ENCODE results near the gene ACSF2. TPM values are rescaled to one million over a fixed set of nuclear protein-coding genes. Genes with fewer than 3 reads are reported as not detected.

Gene ACSF2
- total RNA-seq, 3 donors from 2014 or later (not counting 1 experiment from before 2014, with no cell fraction given) = 24.2 to 40.6 (median 25.8) TPM

- H3K36me3 ChIP-seq (ENCODE audit: control insufficient read depth, insufficient read depth, low read length) = no peaks in the 10 kb centered on the region
- no peak overlapping the region for H3K27ac ChIP-seq (ENCODE audit: low read length)
- H3K9me3 Mint-ChIP-seq = no peaks in the 10 kb centered on the region
- peak; percentile 40 for TF ChIP-seq CTCF (IDR thresholded peaks at IDR 0.05)
- H3K4me3 ChIP-seq (ENCODE audit: low read length) = no peak overlapping the region
- no peak overlapping the region for H3K4me3 Mint-ChIP-seq
- WGBS (ENCODE audit: insufficient coverage) = 40% methylated on average over 3 of the region's 5 CpGs
- H3K36me3 Mint-ChIP-seq = no peaks in the 10 kb centered on the region
- H3K27me3 Mint-ChIP-seq (ENCODE audit: low read depth in 2 of 2) = peaks cover 0 to 15% of the 10 kb centered on the region in 2 donors
- intact Hi-C loops (cut with micrococcal nuclease) = no loop called here
- ATAC-seq (no peak), DNase-seq (peak in 1 of 2 donors; percentile 53)
- H3K27ac Mint-ChIP-seq = no peak overlapping the region
- peaks cover 0 to 4% of the 10 kb centered on the region in 2 donors for H3K4me1 Mint-ChIP-seq
- H3K9me3 ChIP-seq (ENCODE audit: control insufficient read depth, insufficient read depth, low read length) = no peaks in the 10 kb centered on the region
- H3K4me1 ChIP-seq (ENCODE audit: control insufficient read depth, insufficient read depth, low read length) = no peaks in the 10 kb centered on the region
- no peaks in the 10 kb centered on the region for H3K27me3 ChIP-seq (ENCODE audit: control insufficient read depth, insufficient read depth, low read length)
Observed at GRCh38 chr17:50501054-50501453, 75.0 kb downstream of the ACSF2 start.

GRCh38 chr17:50502301-50502990 lies 76.4 kb downstream of the ACSF2 start:
- H3K4me3 Mint-ChIP-seq = no peak overlapping the region
- no peak overlapping the region for H3K27ac Mint-ChIP-seq
- Histone ChIP-seq H3K36me3 (ENCODE audit: control insufficient read depth, insufficient read depth, low read length) (no peaks in the 10 kb centered on the region), H3K4me1 (ENCODE audit: control insufficient read depth, insufficient read depth, low read length) (no peaks in the 10 kb centered on the region), H3K4me3 (ENCODE audit: low read length) (no peak overlapping the region), H3K9me3 (ENCODE audit: control insufficient read depth, insufficient read depth, low read length) (no peaks in the 10 kb centered on the region), H3K27ac (ENCODE audit: low read length) (no peak overlapping the region), H3K27me3 (ENCODE audit: control insufficient read depth, insufficient read depth, low read length) (no peaks in the 10 kb centered on the region)
- no peak for TF ChIP-seq CTCF (IDR thresholded peaks at IDR 0.05)
- intact Hi-C loops (cut with micrococcal nuclease) = no loop called here
- no peak for DNase-seq
- peaks cover 0 to 15% of the 10 kb centered on the region in 2 donors for H3K27me3 Mint-ChIP-seq (ENCODE audit: low read depth in 2 of 2)
- H3K9me3 Mint-ChIP-seq = no peaks in the 10 kb centered on the region
- no peaks in the 10 kb centered on the region for H3K36me3 Mint-ChIP-seq
- no peak for ATAC-seq
- WGBS (ENCODE audit: insufficient coverage) = 89% methylated on average over 9 of the region's 9 CpGs
- H3K4me1 Mint-ChIP-seq = peaks cover under 1 to 4% of the 10 kb centered on the region in 2 donors

- no peaks in the 10 kb centered on the region for H3K36me3 Mint-ChIP-seq
- intact Hi-C loops (cut with micrococcal nuclease) = no loop called here
- Histone ChIP-seq H3K27ac (ENCODE audit: low read length) (no peak overlapping the region), H3K9me3 (ENCODE audit: control insufficient read depth, insufficient read depth, low read length) (no peaks in the 10 kb centered on the region), H3K27me3 (ENCODE audit: control insufficient read depth, insufficient read depth, low read length) (no peaks in the 10 kb centered on the region), H3K36me3 (ENCODE audit: control insufficient read depth, insufficient read depth, low read length) (no peaks in the 10 kb centered on the region), H3K4me3 (ENCODE audit: low read length) (no peak overlapping the region), H3K4me1 (ENCODE audit: control insufficient read depth, insufficient read depth, low read length) (peaks cover 13% of the 10 kb centered on the region)
- TF ChIP-seq CTCF (IDR thresholded peaks at IDR 0.05) = no peak
- H3K4me3 Mint-ChIP-seq = no peak overlapping the region
- peaks cover 13 to 20% of the 10 kb centered on the region in 2 donors for H3K4me1 Mint-ChIP-seq
- H3K27ac Mint-ChIP-seq = no peak overlapping the region
- DNase-seq = no peak
- no peaks in the 10 kb centered on the region for H3K9me3 Mint-ChIP-seq
- WGBS (ENCODE audit: insufficient coverage) = 79% methylated on average over 7 of the region's 7 CpGs
- peaks cover 0 to 21% of the 10 kb centered on the region in 2 donors for H3K27me3 Mint-ChIP-seq (ENCODE audit: low read depth in 2 of 2)
- no peak for ATAC-seq
Observed at GRCh38 chr17:50505591-50506130, 79.6 kb downstream of the ACSF2 start.

Measured in natural killer cell (primary cell).